H1 (cell line): ENCODE data around the gene TEAD4. TPM values are rescaled to one million over a fixed set of nuclear protein-coding genes. Genes with fewer than 3 reads are reported as not detected.

Source experiments
- CTCF ChIA-PET: fragments of 300-600 bp; sonication (Branson Sonifier 250); formaldehyde crosslinking; loops from one replicate; lab custom pipeline; 2021; ENCODE audit not compliant: partially characterized antibody; lab: Charles Lee
- POLR2A ChIA-PET: fragments of 300-600 bp; sonication (Branson Sonifier 250); formaldehyde crosslinking; loops from one replicate; lab custom pipeline; 2021; ENCODE audit warnings: inconsistent platforms; ENCODE audit not compliant: partially characterized antibody; lab: Charles Lee
- DNase-seq, 2 experiments: peaks; one replicate each; pipeline versions ENCODE4 v3.0.0 to v3.0.0-alpha.2; 2010 to 2022; ENCODE audit warnings: low spot score in 2 of 2, low read depth in 1 of 2, mixed read lengths in 1 of 2
- FAIRE-seq: peaks from 2 replicates; lab custom pipeline; 2011; peaks lifted over from hg19 to GRCh38; lab: Jason Lieb, UNC
- H2AFZ ChIP-seq: 2 replicates; pipeline ENCODE4 v1.8.1; 2012; ENCODE audit warnings: low read length, inconsistent platforms
- H2AK5ac ChIP-seq: 2 replicates; pipeline ENCODE4 v1.6.1; 2013; ENCODE audit warnings: low read depth, low read length
- H2BK120ac ChIP-seq: replicated peaks from 2 replicates; pipeline ENCODE3; 2013; ENCODE audit warnings: low read depth, low read length, inconsistent platforms
- H2BK12ac ChIP-seq: 2 replicates; pipeline ENCODE4 v1.6.1; 2013; ENCODE audit warnings: low read depth, low read length
- H2BK15ac ChIP-seq: 2 replicates; pipeline ENCODE4 v1.6.1; 2013; ENCODE audit warnings: low read length
- H2BK20ac ChIP-seq: 2 replicates; pipeline ENCODE4 v1.6.1; 2013; ENCODE audit warnings: low read length
- H2BK5ac ChIP-seq: 2 replicates; pipeline ENCODE4 v1.6.1; 2013; ENCODE audit warnings: low read depth, low read length
- H3K14ac ChIP-seq: 2 replicates; pipeline ENCODE4 v1.6.1; 2013; ENCODE audit warnings: inconsistent platforms; ENCODE audit not compliant: insufficient read length
- H3K18ac ChIP-seq: 2 replicates; pipeline ENCODE4 v1.6.1; 2013; ENCODE audit warnings: low read length; ENCODE audit errors: extremely low read depth
- H3K23ac ChIP-seq: 2 replicates; pipeline ENCODE4 v1.6.1; 2013; ENCODE audit warnings: inconsistent platforms; ENCODE audit not compliant: insufficient read length
- H3K23me2 ChIP-seq: 2 replicates; pipeline ENCODE4 v1.6.1; 2013; ENCODE audit warnings: low read depth, low read length
- H3K27ac ChIP-seq: 2 replicates; pipeline ENCODE4 v1.6.1; 2011; ENCODE audit warnings: low read depth, low read length, inconsistent platforms
- H3K27me3 ChIP-seq, 4 experiments: replicated peaks in 1 of 4; 1 replicate in 1 of 4; 2 replicates in 3 of 4; pipeline versions ENCODE4 v1.6.1 to v1.8.1; 2011 to 2013; ENCODE audit warnings: low read length in 3 of 4, mild to moderate bottlenecking in 3 of 4, inconsistent platforms in 2 of 4, mixed read lengths in 2 of 4, moderate library complexity in 1 of 4; ENCODE audit not compliant: control insufficient read depth in 3 of 4, insufficient read depth in 3 of 4; ENCODE audit errors: extremely low read depth in 1 of 4
- H3K36me3 ChIP-seq, 4 experiments: 2 replicates each; pipeline versions ENCODE4 v1.6.1 to v1.8.1; 2011 to 2013; ENCODE audit warnings: mild to moderate bottlenecking in 4 of 4, low read length in 3 of 4, moderate library complexity in 2 of 4, control low read depth in 1 of 4, inconsistent platforms in 1 of 4; ENCODE audit not compliant: insufficient read depth in 4 of 4, control insufficient read depth in 2 of 4
- H3K4ac ChIP-seq: replicated peaks from 2 replicates; pipeline ENCODE3; 2013; ENCODE audit warnings: low read length, low read depth, mixed read lengths, inconsistent platforms; ENCODE audit not compliant: insufficient read length
- H3K4me1 ChIP-seq, 4 experiments: replicated peaks in 1 of 4; 1 replicate in 1 of 4; 2 replicates in 3 of 4; pipeline versions ENCODE4 v1.6.1 to v1.8.1; 2011 to 2013; ENCODE audit warnings: low read length in 3 of 4, inconsistent platforms in 2 of 4, mixed read lengths in 1 of 4; ENCODE audit not compliant: insufficient read depth in 4 of 4, control insufficient read depth in 3 of 4
- H3K4me2 ChIP-seq, 2 experiments: 2 replicates each; pipeline versions ENCODE4 v1.6.1 to v1.8.1; 2011 to 2013; ENCODE audit warnings: low read depth in 2 of 2, low read length in 2 of 2, control low read depth in 1 of 2, inconsistent platforms in 1 of 2, mild to moderate bottlenecking in 1 of 2; ENCODE audit not compliant: insufficient read depth in 1 of 2
- H3K4me3 ChIP-seq, 4 experiments: fragments of 200-600, 300-600 bp in 1 of 4; sonication (generic), shearing (Covaris generic), sonication (Bioruptor Twin) in 1 of 4; 2 replicates each; pipeline versions ENCODE4 v1.5.1 to v1.8.1; 2011 to 2016; ENCODE audit warnings: low read length in 4 of 4, low read depth in 3 of 4, control low read depth in 2 of 4, inconsistent platforms in 2 of 4, mild to moderate bottlenecking in 2 of 4, mixed read lengths in 1 of 4, moderate library complexity in 1 of 4; ENCODE audit not compliant: insufficient read depth in 2 of 4; ENCODE audit errors: extremely low read depth in 1 of 4
- H3K56ac ChIP-seq: replicated peaks from 2 replicates; pipeline ENCODE3; 2013; ENCODE audit warnings: low read depth, mild to moderate bottlenecking, mixed read lengths, low read length, inconsistent platforms; ENCODE audit not compliant: insufficient read length
- H3K79me1 ChIP-seq: 2 replicates; pipeline ENCODE4 v1.6.1; 2013; ENCODE audit warnings: low read depth, low read length, control low read depth
- H3K79me2 ChIP-seq, 2 experiments: 2 replicates each; pipeline versions ENCODE4 v1.6.1 to v1.8.1; 2012 to 2013; ENCODE audit warnings: low read length in 2 of 2, mild to moderate bottlenecking in 2 of 2, inconsistent platforms in 1 of 2; ENCODE audit not compliant: insufficient read depth in 2 of 2, control insufficient read depth in 1 of 2
- H3K9ac ChIP-seq, 4 experiments: replicated peaks in 1 of 4; 1 replicate in 1 of 4; 2 replicates in 3 of 4; pipeline versions ENCODE4 v1.6.1 to v1.8.1; 2011 to 2013; ENCODE audit warnings: low read depth in 3 of 4, low read length in 3 of 4, control low read depth in 2 of 4, mild to moderate bottlenecking in 2 of 4, moderate library complexity in 2 of 4, inconsistent platforms in 1 of 4; ENCODE audit errors: extremely low read depth in 1 of 4
- H3K9me3 ChIP-seq, 2 experiments: 2 replicates each; pipeline versions ENCODE4 v1.6.1 to v1.8.1; 2012 to 2013; ENCODE audit warnings: mild to moderate bottlenecking in 2 of 2, moderate library complexity in 2 of 2, control low read depth in 1 of 2, inconsistent platforms in 1 of 2, low read depth in 1 of 2, low read length in 1 of 2, mixed read lengths in 1 of 2; ENCODE audit not compliant: insufficient read depth in 2 of 2
- H4K20me1 ChIP-seq, 2 experiments: replicated peaks in 1 of 2; 2 replicates each; pipeline versions ENCODE3 to v1.8.1; 2011 to 2013; ENCODE audit warnings: inconsistent platforms in 2 of 2, low read length in 2 of 2, mild to moderate bottlenecking in 1 of 2; ENCODE audit not compliant: insufficient read depth in 2 of 2, control insufficient read depth in 1 of 2
- H4K5ac ChIP-seq: 2 replicates; pipeline ENCODE4 v1.6.1; 2013; ENCODE audit warnings: low read length, low read depth, mixed read lengths, inconsistent platforms; ENCODE audit not compliant: insufficient read length
- H4K8ac ChIP-seq: 2 replicates; pipeline ENCODE4 v1.8.0; 2013; ENCODE audit warnings: mild to moderate bottlenecking, moderate library complexity, low read length, inconsistent platforms; ENCODE audit not compliant: insufficient read depth; ENCODE audit errors: extremely low read depth
- H4K91ac ChIP-seq: replicated peaks from 2 replicates; pipeline ENCODE3; 2013; ENCODE audit warnings: low read length, mixed read lengths, inconsistent platforms; ENCODE audit not compliant: insufficient read length
- BACH1 ChIP-seq: IDR thresholded peaks from 2 replicates; pipeline ENCODE4 v1.6.1; 2012; ENCODE audit warnings: low read length, improper control_type of control experiment
- CHD1 ChIP-seq: IDR thresholded peaks from 2 replicates; pipeline ENCODE4 v1.6.1; 2012; ENCODE audit warnings: low read depth, low read length, improper control_type of control experiment
- CREB1 ChIP-seq: IDR thresholded peaks from 2 replicates; pipeline ENCODE4 v1.6.1; 2012; ENCODE audit warnings: inconsistent platforms
- EGR1 ChIP-seq: IDR thresholded peaks from 2 replicates; pipeline ENCODE4 v1.6.1; 2011; ENCODE audit warnings: low read depth, low read length, borderline replicate concordance
- JUN ChIP-seq: IDR thresholded peaks from 2 replicates; pipeline ENCODE4 v1.6.1; 2011; ENCODE audit warnings: low read depth, mild to moderate bottlenecking, improper control_type of control experiment, low read length
- POLR2A ChIP-seq, 2 experiments: IDR thresholded peaks; 1 replicate in 1 of 2; 2 replicates in 1 of 2; pipeline ENCODE4 v1.6.1; 2011; ENCODE audit warnings: low read depth in 2 of 2, low read length in 2 of 2, mild to moderate bottlenecking in 2 of 2; ENCODE audit errors: control extremely low read depth in 1 of 2
- RBBP5 ChIP-seq: IDR thresholded peaks from 2 replicates; pipeline ENCODE4 v1.7.1; 2012; ENCODE audit warnings: low read depth, mild to moderate bottlenecking, inconsistent platforms, low read length, moderate library complexity, borderline replicate concordance
- SP1 ChIP-seq: IDR thresholded peaks from 2 replicates; pipeline ENCODE4 v1.6.1; 2011; ENCODE audit warnings: low read depth, low read length
- TBP ChIP-seq: IDR thresholded peaks from 2 replicates; pipeline ENCODE4 v1.6.1; 2011; ENCODE audit warnings: low read depth, low read length, improper control_type of control experiment
- WGBS, 2 experiments: shearing (Covaris generic) in 1 of 2; methylation state at CpG; one replicate each; pipeline versions ENCODE4 v1.1.6 to v1.1.7; 2013 to 2015; ENCODE audit warnings: low lambda C conversion rate in 2 of 2, mixed read lengths in 2 of 2, inconsistent platforms in 1 of 2, low coverage in 1 of 2, missing lambda C conversion rate in 1 of 2; ENCODE audit not compliant: insufficient replicate concordance in 2 of 2, insufficient coverage in 1 of 2, insufficient read length in 1 of 2; ENCODE audit errors: extremely low coverage in 1 of 2, missing lambda C conversion rate in 1 of 2; 5-methylcytosine and 5-hydroxymethylcytosine counted together
- polyA plus RNA-seq, 7 experiments: library from polyadenylated mRNA; depleted of rRNA in 3 of 7; stranded (reverse) in 5 of 7; unstranded in 2 of 7; fragments of >200 nt in 5 of 7; fragments of 200-250 nt in 2 of 7; gene quantifications; 1 replicate in 5 of 7; 2 replicates in 1 of 7; 4 replicates in 1 of 7; pipeline versions ENCODE4 v1.2.1 to v1.2.3, GENCODE V29; 2011 to 2013; ENCODE audit warnings: missing spikeins in 2 of 7, mixed read lengths in 2 of 7
- total RNA-seq: library from RNA; stranded (reverse); fragmentation: NEBNext Ultra II Directional; extraction: Animal tissue kit (Norgen Biotek cat#: 25700); gene quantifications from 2 replicates; pipeline ENCODE4 v1.2.1, GENCODE V29; 2021
- TF ChIP-seq, protein P1 (sequence below), 3 experiments: IDR thresholded peaks; 1 replicate in 2 of 3; 2 replicates in 1 of 3; pipeline versions ENCODE4 v1.5.1 to v1.6.1; 2011; ENCODE audit warnings: low read length in 3 of 3, mild to moderate bottlenecking in 3 of 3, inconsistent platforms in 2 of 3, low read depth in 1 of 3, moderate library complexity in 1 of 3; ENCODE audit not compliant: insufficient read depth in 1 of 3; ENCODE audit errors: control extremely low read depth in 1 of 3
- TF ChIP-seq, protein P2 (sequence below): IDR thresholded peaks from 2 replicates; pipeline ENCODE4 v1.6.1; 2012; ENCODE audit warnings: low read length, inconsistent platforms

The TEAD4 gene
- total and polyA plus RNA-seq, 2 of the 8 experiments (the other 6 are each of a cell fraction or from before 2014, with no cell fraction given): 56.7 to 116 TPM

DNA sequence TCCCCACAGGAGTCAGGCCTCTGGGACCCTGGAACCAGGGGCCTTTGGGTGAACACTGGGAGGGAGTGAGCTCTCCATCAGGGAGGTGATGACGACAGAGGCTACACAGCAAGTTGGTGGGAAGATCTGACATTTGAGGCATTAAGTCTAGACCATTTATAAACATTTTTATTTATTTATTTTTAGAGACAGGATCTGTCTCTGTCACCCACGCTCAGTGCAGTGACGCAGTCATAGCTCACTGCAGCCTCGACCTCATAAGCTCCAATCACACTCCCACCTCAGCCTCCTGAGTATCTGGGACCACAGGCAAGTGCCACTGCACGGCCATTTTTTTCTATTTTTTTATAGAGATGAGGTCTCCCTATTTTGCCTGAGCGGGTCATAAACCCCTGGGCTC is 53.6 kb downstream of the TEAD4 start:
- no peak overlapping the region for H4K8ac ChIP-seq
- ChIA-PET POLR2A (interaction anchor here (1.0 to 1.8 kb wide), 3 partner anchors 10 to 122 kb away, joined by 3 to 9 read pairs (median 4); partner anchors contain the start of gene TULP3), CTCF (interaction anchor here (1.0 to 2.4 kb wide), 6 partner anchors 8 to 36 kb away, joined by 3 to 14 read pairs (median 4); no protein-coding TSS in a partner anchor)
- H3K4me1 ChIP-seq: no peaks in the 10 kb centered on the region; a peak in 1 of 7 replicates
- no peak overlapping the region for H3K4ac ChIP-seq
- no peak overlapping the region for H3K56ac ChIP-seq
- H2BK15ac ChIP-seq: no peak overlapping the region
- no peak overlapping the region for H3K23ac ChIP-seq
- H3K14ac ChIP-seq: no peak overlapping the region
- FAIRE-seq: no peak
- no peak overlapping the region for H2AK5ac ChIP-seq
- no peaks in the 10 kb centered on the region for H3K9me3 ChIP-seq
- no peak overlapping the region for H2AFZ ChIP-seq
- H2BK5ac ChIP-seq: no peak overlapping the region
- H4K20me1 ChIP-seq: peaks cover 4 to 12% of the 10 kb centered on the region in 2 experiments
- no peak overlapping the region for H3K9ac ChIP-seq
- H3K36me3 ChIP-seq: peaks cover 0 to 3% (median 3%) of the 10 kb centered on the region in 4 experiments; a peak in 5 of 8 replicates
- H3K4me3 ChIP-seq: no peak overlapping the region
- no peak overlapping the region for H3K4me2 ChIP-seq
- H2BK12ac ChIP-seq: no peak overlapping the region
- H3K27me3 ChIP-seq: no peaks in the 10 kb centered on the region
- 99% methylated on average over 6 of the region's 6 CpGs; no CpG with 5 or more reads in 1 of the 2 experiments for WGBS, 2 experiments
- H4K91ac ChIP-seq: no peak overlapping the region
- H3K23me2 ChIP-seq: no peaks in the 10 kb centered on the region
- H3K27ac ChIP-seq: no peak overlapping the region
- H4K5ac ChIP-seq: no peak overlapping the region
- H3K79me2 ChIP-seq: no peaks in the 10 kb centered on the region; a peak in 1 of 4 replicates
- H2BK120ac ChIP-seq: no peak overlapping the region
- H3K18ac ChIP-seq: no peak overlapping the region
- H2BK20ac ChIP-seq: no peak overlapping the region
- DNase-seq: no peak
- H3K79me1 ChIP-seq: peaks cover 2% of the 10 kb centered on the region; the same call in 1 of the 2 replicates
- TF ChIP-seq CREB1 (no peak), SP1 (no peak), RBBP5 (no peak), CHD1 (no peak), EGR1 (no peak), TBP (no peak), POLR2A (IDR thresholded peaks at IDR 0.05; ENCODE audit: control extremely low read depth in 1 of 2, low read depth in 2 of 2, low read length in 2 of 2) (no peak), BACH1 (no peak), JUN (no peak)
- TF ChIP-seq, protein P1, sequence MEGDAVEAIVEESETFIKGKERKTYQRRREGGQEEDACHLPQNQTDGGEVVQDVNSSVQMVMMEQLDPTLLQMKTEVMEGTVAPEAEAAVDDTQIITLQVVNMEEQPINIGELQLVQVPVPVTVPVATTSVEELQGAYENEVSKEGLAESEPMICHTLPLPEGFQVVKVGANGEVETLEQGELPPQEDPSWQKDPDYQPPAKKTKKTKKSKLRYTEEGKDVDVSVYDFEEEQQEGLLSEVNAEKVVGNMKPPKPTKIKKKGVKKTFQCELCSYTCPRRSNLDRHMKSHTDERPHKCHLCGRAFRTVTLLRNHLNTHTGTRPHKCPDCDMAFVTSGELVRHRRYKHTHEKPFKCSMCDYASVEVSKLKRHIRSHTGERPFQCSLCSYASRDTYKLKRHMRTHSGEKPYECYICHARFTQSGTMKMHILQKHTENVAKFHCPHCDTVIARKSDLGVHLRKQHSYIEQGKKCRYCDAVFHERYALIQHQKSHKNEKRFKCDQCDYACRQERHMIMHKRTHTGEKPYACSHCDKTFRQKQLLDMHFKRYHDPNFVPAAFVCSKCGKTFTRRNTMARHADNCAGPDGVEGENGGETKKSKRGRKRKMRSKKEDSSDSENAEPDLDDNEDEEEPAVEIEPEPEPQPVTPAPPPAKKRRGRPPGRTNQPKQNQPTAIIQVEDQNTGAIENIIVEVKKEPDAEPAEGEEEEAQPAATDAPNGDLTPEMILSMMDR (IDR thresholded peaks at IDR 0.05; ENCODE audit: control extremely low read depth in 1 of 3, insufficient read depth in 1 of 3, low read depth in 1 of 3, low read length in 3 of 3): no peak
- TF ChIP-seq, protein P2, sequence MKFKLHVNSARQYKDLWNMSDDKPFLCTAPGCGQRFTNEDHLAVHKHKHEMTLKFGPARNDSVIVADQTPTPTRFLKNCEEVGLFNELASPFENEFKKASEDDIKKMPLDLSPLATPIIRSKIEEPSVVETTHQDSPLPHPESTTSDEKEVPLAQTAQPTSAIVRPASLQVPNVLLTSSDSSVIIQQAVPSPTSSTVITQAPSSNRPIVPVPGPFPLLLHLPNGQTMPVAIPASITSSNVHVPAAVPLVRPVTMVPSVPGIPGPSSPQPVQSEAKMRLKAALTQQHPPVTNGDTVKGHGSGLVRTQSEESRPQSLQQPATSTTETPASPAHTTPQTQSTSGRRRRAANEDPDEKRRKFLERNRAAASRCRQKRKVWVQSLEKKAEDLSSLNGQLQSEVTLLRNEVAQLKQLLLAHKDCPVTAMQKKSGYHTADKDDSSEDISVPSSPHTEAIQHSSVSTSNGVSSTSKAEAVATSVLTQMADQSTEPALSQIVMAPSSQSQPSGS: no peak
